ENCODE results near the gene SMG7.
A peak's percentile ranks its signal among the peaks of the same experiment; 100 is the strongest.
"Not testable (repeated sequence)": the region's sequence is repeated elsewhere in the genome, so short reads cannot be mapped to it uniquely, and the experiment has no call there.

SMG7 gene

GRCh38 chr1:183472488-183473216, at the start of gene SMG7:
SMG7 (plus strand) TSS chr1:183472499; CDS start chr1:183472621, 122 bp downstream.
- no peak for FAIRE-seq

- FAIRE-seq = no peak
These were observed 48.8 kb upstream of the SMG7 start for GRCh38 chr1:183423541-183423940.

- no peak for FAIRE-seq
These were observed 47.6 kb upstream of the SMG7 start for GRCh38 chr1:183424691-183425090.

- FAIRE-seq = not testable (repeated sequence)
These were observed 44.7 kb upstream of the SMG7 start for GRCh38 chr1:183427591-183427990.

GRCh38 chr1:183431840-183432547, 40.3 kb upstream of the SMG7 start:
- FAIRE-seq = no peak

- FAIRE-seq = no peak
These were observed 39.8 kb upstream of the SMG7 start for GRCh38 chr1:183432548-183432875.

- no peak for FAIRE-seq
These were observed 38.6 kb upstream of the SMG7 start for GRCh38 chr1:183433703-183434102.

- FAIRE-seq = no peak
These were observed 36.8 kb upstream of the SMG7 start for GRCh38 chr1:183435497-183435896.

- no peak for FAIRE-seq
These were observed 34.2 kb upstream of the SMG7 start for GRCh38 chr1:183438060-183438459.

GRCh38 chr1:183443011-183443410, 29.3 kb upstream of the SMG7 start:
- FAIRE-seq = no peak

GRCh38 chr1:183443466-183443865, 28.8 kb upstream of the SMG7 start:
- no peak for FAIRE-seq

- FAIRE-seq = no peak
These were observed 28.1 kb upstream of the SMG7 start for GRCh38 chr1:183444243-183444642.

GRCh38 chr1:183449223-183449770, 23.0 kb upstream of the SMG7 start:
- FAIRE-seq = no peak

- FAIRE-seq = peak; percentile 52
These were observed 22.2 kb upstream of the SMG7 start for GRCh38 chr1:183450093-183450492.

GRCh38 chr1:183454377-183454776, 17.9 kb upstream of the SMG7 start:
- no peak for FAIRE-seq

- no peak for FAIRE-seq
These were observed 15.5 kb upstream of the SMG7 start for GRCh38 chr1:183456826-183457225.

- no peak for FAIRE-seq
These were observed 14.8 kb upstream of the SMG7 start for GRCh38 chr1:183457449-183457848.

- FAIRE-seq = no peak
These were observed 11.7 kb upstream of the SMG7 start for GRCh38 chr1:183460596-183460995.

GRCh38 chr1:183461350-183461749, 10.9 kb upstream of the SMG7 start:
- no peak for FAIRE-seq

GRCh38 chr1:183463566-183463965, 8.7 kb upstream of the SMG7 start:
- no peak for FAIRE-seq

GRCh38 chr1:183466781-183467180, 5.5 kb upstream of the SMG7 start:
- no peak for FAIRE-seq

- FAIRE-seq = no peak
These were observed 4.6 kb upstream of the SMG7 start for GRCh38 chr1:183467687-183468086.

GRCh38 chr1:183470147-183470960, 1.9 kb upstream of the SMG7 start:
- no peak for FAIRE-seq

Measured in G401.6 (cell line).